Measurements from ENCODE around the gene MTHFD1L.

- TF ChIP-seq TARDBP (IDR thresholded peaks at IDR 0.05) (no peak), CTBP1 (IDR thresholded peaks at IDR 0.05; ENCODE audit: borderline replicate concordance) (no peak), HDGF (IDR thresholded peaks at IDR 0.05; ENCODE audit: borderline replicate concordance) (peak; percentile 89), FOXK2 (IDR thresholded peaks at IDR 0.05) (no peak), L3MBTL2 (conservative IDR thresholded peaks at IDR 0.05) (no peak; the same call in 1 of the 2 replicates), FOXA1 (IDR thresholded peaks at IDR 0.05) (no peak), FOXM1 (IDR thresholded peaks at IDR 0.05; ENCODE audit: borderline replicate concordance) (peak; percentile 55; the same call in 1 of the 2 replicates), SP1 (IDR thresholded peaks at IDR 0.05) (no peak)
Measured at GRCh38 chr6:150865406-150866146, at the start of gene MTHFD1L.
